ENCODE data around the gene LPIN1. TPM values are rescaled to one million over a fixed set of nuclear protein-coding genes. Genes with fewer than 3 reads are reported as not detected.

LPIN1 gene
- total RNA-seq, 3 donors from 2014 or later: 29.7 to 38.4 (median 30.4) TPM

GRCh38 chr2:11864724-11865123 is 118.3 kb downstream of the LPIN1 start:
- Histone ChIP-seq H3K4me3 (no peak overlapping the region), H3K9me3 (no peaks in the 10 kb centered on the region), H3K36me3 (ENCODE audit: low read depth) (no peaks in the 10 kb centered on the region), H3K4me1 (ENCODE audit: low read depth) (no peaks in the 10 kb centered on the region)
- no peak for TF ChIP-seq CTCF (IDR thresholded peaks at IDR 0.05)
- ATAC-seq (no peak), DNase-seq (no peak)
- intact Hi-C loops (cut with DNase I, micrococcal nuclease): loop anchor here (5.0 to 10.0 kb wide), 3 partner anchors 850 to 1140 kb away; partner anchors contain the start of gene TRIB2 (in 1 of the 2)

- intact Hi-C loops (cut with DNase I, micrococcal nuclease): loop anchor here in 1 of 2 donors (10.0 kb wide), 2 partner anchors 849 to 1139 kb away; partner anchors contain the start of gene TRIB2
- no peak for TF ChIP-seq CTCF (IDR thresholded peaks at IDR 0.05)
- H3K9me3 ChIP-seq: no peaks in the 10 kb centered on the region
- H3K4me1 ChIP-seq (ENCODE audit: low read depth): no peaks in the 10 kb centered on the region
- no peaks in the 10 kb centered on the region for H3K36me3 ChIP-seq (ENCODE audit: low read depth)
- DNase-seq (no peak), ATAC-seq (no peak)
- no peak overlapping the region for H3K4me3 ChIP-seq
These were observed 118.9 kb downstream of the LPIN1 start for GRCh38 chr2:11865378-11865777.

- Histone ChIP-seq H3K4me3 (no peak overlapping the region), H3K4me1 (ENCODE audit: low read depth) (no peaks in the 10 kb centered on the region), H3K9me3 (no peaks in the 10 kb centered on the region), H3K36me3 (ENCODE audit: low read depth) (no peaks in the 10 kb centered on the region)
- no peak for DNase-seq
- TF ChIP-seq CTCF (IDR thresholded peaks at IDR 0.05): no peak
- intact Hi-C loops (cut with DNase I, micrococcal nuclease): loop anchor here in 1 of 2 donors (10.0 kb wide), 2 partner anchors 849 to 1139 kb away; partner anchors contain the start of gene TRIB2
- no peak for ATAC-seq
These were observed 119.4 kb downstream of the LPIN1 start for GRCh38 chr2:11865805-11866204.

GRCh38 chr2:11866358-11867335 is 120.2 kb downstream of the LPIN1 start:
- no peak for DNase-seq
- no peaks in the 10 kb centered on the region for H3K36me3 ChIP-seq (ENCODE audit: low read depth)
- no peak overlapping the region for H3K4me3 ChIP-seq
- no peak for ATAC-seq
- no peaks in the 10 kb centered on the region for H3K4me1 ChIP-seq (ENCODE audit: low read depth)
- intact Hi-C loops (cut with DNase I, micrococcal nuclease): loop anchor here in 1 of 2 donors (10.0 kb wide), 2 partner anchors 848 to 1138 kb away; partner anchors contain the start of gene TRIB2
- no peak for TF ChIP-seq CTCF (IDR thresholded peaks at IDR 0.05)
- H3K9me3 ChIP-seq: no peaks in the 10 kb centered on the region

GRCh38 chr2:11867926-11868325 is 121.5 kb downstream of the LPIN1 start:
- H3K9me3 ChIP-seq: no peaks in the 10 kb centered on the region
- no peaks in the 10 kb centered on the region for H3K4me1 ChIP-seq (ENCODE audit: low read depth)
- TF ChIP-seq CTCF (IDR thresholded peaks at IDR 0.05): no peak
- H3K4me3 ChIP-seq: no peak overlapping the region
- no peak for ATAC-seq
- no peaks in the 10 kb centered on the region for H3K36me3 ChIP-seq (ENCODE audit: low read depth)
- intact Hi-C loops (cut with DNase I, micrococcal nuclease): loop anchor here in 1 of 2 donors (10.0 kb wide), 2 partner anchors 847 to 1137 kb away; partner anchors contain the start of gene TRIB2
- no peak for DNase-seq

Measured in mucosa of descending colon (tissue), 3 donors.